Central memory CD4-positive, alpha-beta T cell (primary cell): ENCODE data around the gene CXCR6.

Experiments used
- DNase-seq: peaks from one replicate; pipeline ENCODE4 v3.0.0; 2022

Gene CXCR6

GRCh38 chr3:45949432-45949831 is 6.2 kb downstream of the CXCR6 start:
- DNase-seq: no peak

GRCh38 chr3:45950131-45950530 is 6.9 kb downstream of the CXCR6 start:
- DNase-seq: no peak

GRCh38 chr3:45950686-45951600 is 7.7 kb downstream of the CXCR6 start:
- peak; percentile 59 for DNase-seq

- no peak for DNase-seq
Measured at GRCh38 chr3:45951946-45952345, 8.7 kb downstream of the CXCR6 start.

GRCh38 chr3:45952456-45952855 is 9.2 kb downstream of the CXCR6 start:
- DNase-seq: no peak

- no peak for DNase-seq
Measured at GRCh38 chr3:45953536-45953935, 10.3 kb downstream of the CXCR6 start.

- no peak for DNase-seq
Measured at GRCh38 chr3:45954306-45954705, 11.0 kb downstream of the CXCR6 start.

- no peak for DNase-seq
Measured at GRCh38 chr3:45955017-45955647, 11.9 kb downstream of the CXCR6 start.

GRCh38 chr3:45955706-45956105 is 12.4 kb downstream of the CXCR6 start:
- no peak for DNase-seq

GRCh38 chr3:45957586-45957985 is 14.3 kb downstream of the CXCR6 start:
- no peak for DNase-seq

GRCh38 chr3:45958321-45958791 is 15.1 kb downstream of the CXCR6 start:
- no peak for DNase-seq

- DNase-seq: no peak
Measured at GRCh38 chr3:45959201-45959600, 15.9 kb downstream of the CXCR6 start.

GRCh38 chr3:45960289-45960688 is 17.0 kb downstream of the CXCR6 start:
- DNase-seq: no peak

- DNase-seq: no peak
Measured at GRCh38 chr3:45962033-45962432, 18.8 kb downstream of the CXCR6 start.

GRCh38 chr3:45964139-45964538 is 20.9 kb downstream of the CXCR6 start:
- no peak for DNase-seq

- no peak for DNase-seq
Measured at GRCh38 chr3:45965253-45965652, 22.0 kb downstream of the CXCR6 start.

- DNase-seq: peak; percentile 38
Measured at GRCh38 chr3:45965653-45966052, 22.4 kb downstream of the CXCR6 start.

- no peak for DNase-seq
Measured at GRCh38 chr3:45966371-45966791, 23.1 kb downstream of the CXCR6 start.

- DNase-seq: no peak
Measured at GRCh38 chr3:45966950-45967640, 23.8 kb downstream of the CXCR6 start.

GRCh38 chr3:45967724-45968123 is 24.5 kb downstream of the CXCR6 start:
- no peak for DNase-seq

GRCh38 chr3:45968149-45968548 is 24.9 kb downstream of the CXCR6 start:
- no peak for DNase-seq

- no peak for DNase-seq
Measured at GRCh38 chr3:45968706-45969105, 25.4 kb downstream of the CXCR6 start.

- DNase-seq: no peak
Measured at GRCh38 chr3:45969116-45969515, 25.9 kb downstream of the CXCR6 start.
